ENCODE measurements around the gene NAIF1. TPM values are rescaled to one million over a fixed set of nuclear protein-coding genes. Genes with fewer than 3 reads are reported as not detected.
"Not testable (repeated sequence)": the region's sequence is repeated elsewhere in the genome, so short reads cannot be mapped to it uniquely, and the experiment has no call there.

NAIF1 gene
- total RNA-seq, 2 experiments from 2014 or later, result 12.3 to 12.8 TPM

GRCh38 chr9:128077847-128078503 is 10.9 kb upstream of the NAIF1 start:
- no peaks in the 10 kb centered on the region for H3K9me3 Mint-ChIP-seq
- DNase-seq, result no peak
- peaks cover 6% of the 10 kb centered on the region for H3K36me3 Mint-ChIP-seq (ENCODE audit: low read depth)
- H3K27me3 Mint-ChIP-seq (ENCODE audit: low read depth), result no peaks in the 10 kb centered on the region
- peaks cover 56% of the 10 kb centered on the region for H3K4me1 Mint-ChIP-seq (ENCODE audit: low read depth)
- intact Hi-C loops (cut with micrococcal nuclease), result no loop called here
- CTCF ChIA-PET, result interaction anchor here (1.0 to 2.0 kb wide), 5 partner anchors 18 to 136 kb away, joined by 4 to 9 read pairs (median 4); no protein-coding TSS in a partner anchor
- H3K4me3 Mint-ChIP-seq, result no peak overlapping the region
- no peak overlapping the region for H3K27ac Mint-ChIP-seq

DNA sequence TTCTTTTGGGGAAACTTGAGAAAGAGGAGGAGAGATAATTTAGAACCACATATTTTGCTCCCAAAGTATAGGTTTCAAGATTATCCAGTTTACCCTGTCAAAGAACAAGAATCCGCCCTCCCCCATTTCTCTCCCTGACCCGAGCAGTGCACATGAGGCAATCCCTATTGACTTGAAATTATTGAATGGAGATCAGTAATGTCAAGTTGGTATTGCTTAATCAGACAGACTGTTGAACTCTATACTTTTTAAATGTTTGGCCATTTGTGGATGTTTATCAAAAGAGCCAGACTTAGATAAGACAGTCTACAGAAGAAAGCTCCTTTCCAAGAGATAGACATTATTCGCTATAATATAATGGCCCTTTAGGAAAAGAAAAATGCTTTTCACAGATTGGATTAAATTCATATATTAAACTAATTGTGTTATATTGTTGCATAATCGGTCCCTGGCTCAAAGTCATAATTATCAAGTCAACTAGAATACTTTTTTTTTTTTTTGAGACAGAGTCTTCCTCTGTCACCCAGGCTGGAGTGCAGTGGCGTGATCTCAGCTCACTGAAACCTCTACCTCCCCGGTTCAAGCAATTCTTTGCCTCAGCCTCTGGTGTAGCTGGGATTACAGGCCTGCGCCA is 6.2 kb upstream of the NAIF1 start:
- Mint-ChIP-seq H3K4me3 (no peak overlapping the region), H3K27ac (peak overlapping the region; percentile 95), H3K4me1 (ENCODE audit: low read depth) (peaks cover 62% of the 10 kb centered on the region), H3K27me3 (ENCODE audit: low read depth) (no peaks in the 10 kb centered on the region), H3K9me3 (no peaks in the 10 kb centered on the region), H3K36me3 (ENCODE audit: low read depth) (peaks cover 10% of the 10 kb centered on the region)
- no peak for DNase-seq
- CTCF ChIA-PET, result interaction anchor here (1.3 kb wide), 1 partner anchor 27 kb away, joined by 5 read pairs; no protein-coding TSS in a partner anchor
- intact Hi-C loops (cut with micrococcal nuclease), result no loop called here

DNA sequence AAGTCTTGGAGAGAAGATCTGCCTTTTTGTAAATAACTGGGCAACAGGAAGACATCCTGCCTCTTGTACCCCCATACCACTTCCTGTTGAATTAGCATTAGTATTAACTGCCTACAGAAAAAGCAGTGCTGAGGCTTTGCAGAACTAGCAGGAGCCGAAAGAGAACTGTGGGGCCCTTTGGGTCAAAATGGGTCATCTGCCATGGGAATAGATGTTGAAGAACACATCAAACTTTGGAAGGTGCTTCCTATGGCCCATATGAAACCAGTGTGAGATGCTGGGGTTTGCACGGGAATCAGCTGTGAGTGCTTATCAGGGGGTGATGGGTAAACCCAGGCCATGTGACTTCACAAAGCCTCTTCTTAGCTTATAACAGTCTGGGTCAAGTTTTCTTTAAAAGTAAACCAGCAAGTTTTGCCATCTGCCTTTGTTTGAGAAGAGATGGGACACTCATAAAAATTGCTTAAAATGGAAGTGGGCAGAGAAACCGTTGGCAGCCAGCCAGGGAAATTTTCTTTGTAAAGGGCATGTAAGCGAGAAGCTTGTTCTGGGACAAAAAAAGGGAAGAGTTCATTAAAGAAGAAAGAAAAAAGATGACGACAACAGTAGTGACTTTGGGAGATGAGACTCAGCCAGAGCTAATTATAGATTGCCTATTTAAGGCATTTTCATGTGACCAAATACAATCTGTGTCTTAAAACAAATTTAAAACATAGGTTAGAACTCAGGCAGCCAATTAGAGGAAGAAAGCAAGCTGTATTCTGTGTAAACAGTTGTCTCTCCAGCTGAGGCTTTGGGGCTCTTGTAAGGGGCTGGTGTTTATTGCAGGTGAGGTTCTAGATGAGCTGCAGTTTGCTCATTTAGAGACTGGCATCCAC is 5.3 kb upstream of the NAIF1 start:
- intact Hi-C loops (cut with micrococcal nuclease), result loop anchor here (1.0 kb wide), 1 partner anchor 22 kb away; no protein-coding TSS in a partner anchor

GRCh38 chr9:128071475-128071874 is 4.4 kb upstream of the NAIF1 start:
- H3K9me3 Mint-ChIP-seq; intact Hi-C loops (cut with micrococcal nuclease); DNase-seq; H3K36me3 Mint-ChIP-seq (ENCODE audit: low read depth); H3K27me3 Mint-ChIP-seq (ENCODE audit: low read depth): not testable (repeated sequence)
- H3K4me3 Mint-ChIP-seq, result peak overlapping the region; percentile 69
- CTCF ChIA-PET, result interaction anchor here (0.6 to 1.2 kb wide), 4 partner anchors 27 to 127 kb away, joined by 3 to 7 read pairs (median 4); no protein-coding TSS in a partner anchor
- H3K4me1 Mint-ChIP-seq (ENCODE audit: low read depth), result peaks cover 44% of the 10 kb centered on the region
- H3K27ac Mint-ChIP-seq, result peak overlapping the region; percentile 95

More for the DNA sequence above, 5.3 kb upstream of the NAIF1 start:
- H3K27me3 Mint-ChIP-seq (ENCODE audit: low read depth), result no peaks in the 10 kb centered on the region
- peaks cover 52% of the 10 kb centered on the region for H3K4me1 Mint-ChIP-seq (ENCODE audit: low read depth)
- H3K27ac Mint-ChIP-seq, result peak overlapping the region; percentile 95
- H3K36me3 Mint-ChIP-seq (ENCODE audit: low read depth), result peaks cover 10% of the 10 kb centered on the region
- DNase-seq, result peak; percentile 84
- CTCF ChIA-PET, result interaction anchor here (0.7 to 1.3 kb wide), 6 partner anchors 25 to 292 kb away, joined by 3 to 7 read pairs (median 4); no protein-coding TSS in a partner anchor
- H3K9me3 Mint-ChIP-seq, result no peaks in the 10 kb centered on the region
- peak overlapping the region; percentile 69 for H3K4me3 Mint-ChIP-seq

DNA sequence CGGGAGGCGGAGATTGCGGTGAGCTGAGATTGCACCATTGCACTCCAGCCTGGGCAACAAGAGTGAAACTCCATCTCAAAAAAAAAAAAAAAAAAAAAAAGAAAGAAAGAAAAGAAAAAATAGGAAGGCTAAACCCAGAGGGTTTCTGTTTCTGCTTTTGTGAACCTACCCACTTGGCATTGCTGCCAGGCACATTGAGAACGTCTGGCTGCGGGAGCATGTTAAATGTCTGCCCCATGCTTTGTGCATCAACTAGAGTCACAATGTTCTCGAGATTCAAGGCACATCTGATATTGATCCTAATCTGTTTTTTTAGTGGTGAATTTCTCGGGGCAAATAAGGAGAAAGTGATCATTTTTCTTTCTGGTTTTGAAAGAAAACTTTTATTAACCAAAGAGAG is 3.8 kb upstream of the NAIF1 start:
- peaks cover 6% of the 10 kb centered on the region for H3K36me3 Mint-ChIP-seq (ENCODE audit: low read depth)
- H3K4me1 Mint-ChIP-seq (ENCODE audit: low read depth), result peaks cover 47% of the 10 kb centered on the region
- peak overlapping the region; percentile 95 for H3K27ac Mint-ChIP-seq
- DNase-seq, result no peak
- peak overlapping the region; percentile 46 for H3K4me3 Mint-ChIP-seq
- intact Hi-C loops (cut with micrococcal nuclease), result no loop called here
- no peaks in the 10 kb centered on the region for H3K27me3 Mint-ChIP-seq (ENCODE audit: low read depth)
- CTCF ChIA-PET, result interaction anchor here (0.6 kb wide), 1 partner anchor 33 kb away, joined by 4 read pairs; no protein-coding TSS in a partner anchor
- H3K9me3 Mint-ChIP-seq, result no peaks in the 10 kb centered on the region

DNA sequence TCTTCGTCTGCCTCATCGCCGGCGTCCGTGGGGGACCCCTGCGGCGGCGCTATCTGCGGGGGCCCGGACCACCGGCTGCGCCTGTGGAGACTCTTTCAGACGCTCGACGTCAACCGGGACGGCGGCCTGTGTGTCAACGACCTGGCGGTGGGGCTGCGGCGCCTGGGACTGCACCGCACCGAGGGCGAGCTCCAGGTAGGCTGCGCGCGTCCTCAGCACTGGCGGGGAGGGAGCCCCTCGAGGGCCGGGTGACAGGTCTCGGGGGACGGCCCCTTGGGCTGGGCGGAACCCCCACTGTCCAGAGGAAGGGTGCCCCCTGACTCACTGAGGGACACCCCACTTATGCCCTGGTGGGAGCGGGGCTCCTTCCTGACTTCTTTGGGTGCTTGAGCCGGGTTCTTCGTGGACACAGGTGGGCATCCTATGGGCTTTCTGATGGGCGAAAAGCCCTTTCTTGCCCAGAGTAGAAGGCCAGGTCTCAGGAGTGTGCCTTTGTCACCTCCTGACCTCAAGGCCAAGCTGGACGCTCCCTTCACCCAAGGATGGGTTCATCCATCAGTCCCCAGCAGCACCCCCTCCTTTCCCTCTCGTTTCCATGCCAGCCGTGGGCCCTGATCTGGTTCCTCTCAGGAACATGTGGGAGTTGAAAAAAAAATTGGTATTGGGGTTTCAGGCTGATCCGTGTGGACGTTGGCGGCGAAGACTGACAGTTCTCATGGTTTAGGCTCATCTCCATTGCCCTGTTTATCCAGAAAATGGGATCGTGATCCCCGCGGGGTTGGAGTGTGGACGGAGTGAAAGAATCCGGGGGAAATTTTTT is 1.5 kb upstream of the NAIF1 start:
- intact Hi-C loops (cut with micrococcal nuclease), result loop anchor here (1.0 kb wide), 2 partner anchors 87 to 388 kb away; partner anchors contain the start of gene ODF2
- peak overlapping the region; percentile 86 for H3K27ac Mint-ChIP-seq
- DNase-seq, result peak; percentile 55
- peaks cover 59% of the 10 kb centered on the region for H3K4me1 Mint-ChIP-seq (ENCODE audit: low read depth)
- H3K36me3 Mint-ChIP-seq (ENCODE audit: low read depth), result peaks cover 6% of the 10 kb centered on the region
- H3K4me3 Mint-ChIP-seq, result no peak overlapping the region
- CTCF ChIA-PET, result interaction anchor here (1.3 to 1.4 kb wide), 2 partner anchors 16 to 25 kb away, joined by 3 to 4 read pairs; no protein-coding TSS in a partner anchor
- no peaks in the 10 kb centered on the region for H3K9me3 Mint-ChIP-seq
- H3K27me3 Mint-ChIP-seq (ENCODE audit: low read depth), result no peaks in the 10 kb centered on the region

- CTCF ChIA-PET, result interaction anchor here (0.6 to 1.4 kb wide), 3 partner anchors 17 to 123 kb away, joined by 3 to 4 read pairs (median 3); no protein-coding TSS in a partner anchor
- peak within 1 kb of the TSS; percentile 86 for H3K27ac Mint-ChIP-seq
- H3K4me3 Mint-ChIP-seq, result no peak within 1 kb of the TSS
- peak; percentile 100 for DNase-seq
- intact Hi-C loops (cut with micrococcal nuclease), result loop anchor here (1.0 to 2.0 kb wide), 11 partner anchors 26 to 455 kb away; partner anchors contain the start of genes BBLN, COQ4, ODF2 and STXBP1
- H3K9me3 Mint-ChIP-seq, result no peaks in the 10 kb centered on the region
- H3K4me1 Mint-ChIP-seq (ENCODE audit: low read depth), result peaks cover 56% of the 10 kb centered on the region
- H3K27me3 Mint-ChIP-seq (ENCODE audit: low read depth), result no peaks in the 10 kb centered on the region
- peaks cover 6% of the 10 kb centered on the region for H3K36me3 Mint-ChIP-seq (ENCODE audit: low read depth)
Measured at GRCh38 chr9:128067645-128068385, 695 bp upstream of the NAIF1 start, which contains the start of gene SLC25A25. Gene SLC25A25 (plus strand): TSS chr9:128068232. CDS start chr9:128068320, 88 bp downstream.

GRCh38 chr9:128065907-128066712 is 1.0 kb downstream of the NAIF1 start:
- Mint-ChIP-seq H3K27me3 (ENCODE audit: low read depth) (no peaks in the 10 kb centered on the region), H3K27ac (no peak overlapping the region), H3K4me1 (ENCODE audit: low read depth) (peaks cover 56% of the 10 kb centered on the region), H3K9me3 (no peaks in the 10 kb centered on the region), H3K4me3 (no peak overlapping the region), H3K36me3 (ENCODE audit: low read depth) (peaks cover 6% of the 10 kb centered on the region)
- peak; percentile 15 for DNase-seq
- intact Hi-C loops (cut with micrococcal nuclease), result loop anchor here (2.0 kb wide), 3 partner anchors 39 to 453 kb away; partner anchors contain the start of genes COQ4, STXBP1 and TRUB2
- CTCF ChIA-PET, result interaction anchor here (1.0 to 1.6 kb wide), 4 partner anchors 9 to 87 kb away, joined by 3 to 10 read pairs (median 5); no protein-coding TSS in a partner anchor

DNA sequence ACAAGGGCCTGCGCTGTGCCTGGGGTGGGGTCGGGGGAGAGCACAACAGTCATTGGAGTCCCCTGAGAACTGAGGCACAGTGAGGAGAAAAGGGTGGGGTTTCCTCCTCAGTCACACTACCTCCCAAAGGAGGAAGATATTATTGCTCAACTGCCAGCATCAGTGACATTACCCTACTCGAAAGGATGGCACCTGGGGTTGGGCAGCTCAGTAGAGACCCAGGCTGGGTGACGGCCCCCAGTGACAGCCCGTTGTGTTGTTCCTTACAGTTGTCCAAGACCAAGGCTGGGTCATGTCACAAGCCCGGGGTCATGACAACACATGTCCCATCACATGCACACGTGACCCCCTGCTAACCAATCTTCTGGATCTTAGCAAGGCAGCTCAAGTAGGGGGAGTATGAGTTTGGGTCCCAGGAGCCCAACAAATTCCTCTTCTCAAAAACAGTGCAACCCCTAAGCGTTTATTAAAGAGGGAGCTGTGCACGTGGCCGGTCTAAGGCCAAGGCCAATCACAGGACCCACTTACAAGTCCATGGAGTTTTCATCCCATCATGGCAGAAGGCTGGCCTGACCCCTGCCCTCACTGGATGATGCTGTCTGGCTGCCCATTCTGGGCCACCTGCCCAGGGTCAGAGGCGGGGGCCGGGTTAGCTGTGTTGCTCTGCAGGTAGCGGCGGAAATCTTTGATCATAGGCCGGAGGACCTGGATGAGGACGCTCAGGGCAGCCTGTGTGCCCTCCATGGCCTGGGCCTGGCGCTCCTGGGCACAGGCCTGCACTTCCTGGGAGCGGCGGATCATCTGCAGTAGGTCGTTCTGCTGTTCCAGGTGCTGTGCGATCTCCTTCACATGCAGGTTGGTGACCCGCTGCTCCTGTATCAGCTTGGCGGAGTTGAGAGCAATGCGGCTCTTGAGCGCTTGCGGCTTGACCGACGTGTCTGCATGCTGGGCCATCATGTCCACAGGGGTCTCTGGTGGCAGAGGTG is 4.0 kb downstream of the NAIF1 start:
- no peak for DNase-seq
- Mint-ChIP-seq H3K4me1 (ENCODE audit: low read depth) (peaks cover 46% of the 10 kb centered on the region), H3K36me3 (ENCODE audit: low read depth) (peaks cover 2% of the 10 kb centered on the region), H3K4me3 (no peak overlapping the region), H3K27me3 (ENCODE audit: low read depth) (no peaks in the 10 kb centered on the region), H3K27ac (no peak overlapping the region), H3K9me3 (no peaks in the 10 kb centered on the region)
- intact Hi-C loops (cut with micrococcal nuclease), result no loop called here
- CTCF ChIA-PET, result interaction anchor here (0.9 to 4.1 kb wide), 3 partner anchors 28 to 55 kb away, joined by 3 to 18 read pairs (median 5); no protein-coding TSS in a partner anchor

Data from activated naive CD4-positive, alpha-beta T cell treated with anti-CD3 and anti-CD28 coated beads for 36 hours (primary cell).